K562 (cell line): ENCODE measurements around the gene ICAM3. TPM values are rescaled to one million over a fixed set of nuclear protein-coding genes. Genes with fewer than 3 reads are reported as not detected.

Experiments
- ATF4 ChIP-seq: fragments of 450-650 bp; formaldehyde crosslinking; IDR thresholded peaks from 2 replicates; pipeline ENCODE4 v1.4.0; 2022; ENCODE audit warnings: mild to moderate bottlenecking, moderate library complexity
- BRCA1 ChIP-seq, 2 experiments: fragments of 450-650 bp in 1 of 2; sonication (generic) in 1 of 2; formaldehyde crosslinking in 1 of 2; IDR thresholded peaks; 2 replicates each; pipeline versions ENCODE4 v1.5.0 to v1.6.1; 2017 to 2020; ENCODE audit warnings: mild to moderate bottlenecking in 1 of 2, missing genetic modification reagents in 1 of 2
- BRF1 ChIP-seq: IDR thresholded peaks from 3 replicates; pipeline ENCODE4 v1.6.1; 2011; ENCODE audit warnings: borderline replicate concordance, mild to moderate bottlenecking; ENCODE audit not compliant: insufficient read length; ENCODE audit errors: extremely low read depth
- CBFA2T2 ChIP-seq: fragments of 450-650 bp; conservative IDR thresholded peaks from 2 replicates; pipeline ENCODE4 v1.6.1; 2017; ENCODE audit warnings: mild to moderate bottlenecking
- CBX5 ChIP-seq: IDR thresholded peaks from 2 replicates; pipeline ENCODE4 v1.6.1; 2014; ENCODE audit warnings: low read depth, borderline replicate concordance
- CHCHD3 ChIP-seq: fragments of 250-450 bp; sonication (Bioruptor Pico); IDR thresholded peaks from 2 replicates; pipeline ENCODE4 v2.1.2; 2022; ENCODE audit warnings: mild to moderate bottlenecking
- CSDE1 ChIP-seq, 2 experiments: fragments of 450-650 bp; IDR thresholded peaks; 2 replicates each; pipeline ENCODE4 v1.6.1; 2016; ENCODE audit warnings: mild to moderate bottlenecking in 1 of 2
- DACH1 ChIP-seq: fragments of 450-650 bp; IDR thresholded peaks from 2 replicates; pipeline ENCODE4 v1.6.1; 2018; ENCODE audit not compliant: partially characterized antibody
- EGR1 ChIP-seq: fragments of 450-650 bp; conservative IDR thresholded peaks from 2 replicates; pipeline ENCODE4 v1.6.1; 2017; ENCODE audit warnings: mild to moderate bottlenecking
- FOXK2 ChIP-seq, 2 experiments: fragments of 450-650 bp; IDR thresholded peaks in 1 of 2; conservative IDR thresholded peaks in 1 of 2; 2 replicates each; pipeline ENCODE4 v1.6.1; 2016; ENCODE audit warnings: low read depth in 2 of 2, mild to moderate bottlenecking in 1 of 2
- HDAC2 ChIP-seq: fragments of 450-650 bp; IDR thresholded peaks from 2 replicates; pipeline ENCODE4 v1.6.1; 2016; ENCODE audit warnings: mild to moderate bottlenecking
- HOXB6 ChIP-seq: fragments of 250-450 bp; sonication (Bioruptor Pico); IDR thresholded peaks from 2 replicates; pipeline ENCODE4 v1.5.1; 2022; ENCODE audit warnings: mild to moderate bottlenecking, borderline replicate concordance
- JUND ChIP-seq, 2 experiments: IDR thresholded peaks; 2 replicates in 1 of 2; 3 replicates in 1 of 2; pipeline ENCODE4 v1.6.1; 2011; ENCODE audit warnings: borderline replicate concordance in 2 of 2, low read depth in 2 of 2, low read length in 2 of 2, improper control_type of control experiment in 1 of 2, missing biosample characterization in 1 of 2, missing genetic modification characterization in 1 of 2, missing genetic modification reagents in 1 of 2
- MYBL2 ChIP-seq, 2 experiments: fragments of 450-650 bp in 1 of 2; sonication (generic) in 1 of 2; formaldehyde crosslinking in 1 of 2; IDR thresholded peaks; 2 replicates each; pipeline versions ENCODE4 v1.6.1 to v1.8.1; 2017 to 2022; ENCODE audit warnings: borderline replicate concordance in 1 of 2, inconsistent platforms in 1 of 2, low read depth in 1 of 2, mild to moderate bottlenecking in 1 of 2, missing genetic modification reagents in 1 of 2, moderate library complexity in 1 of 2
- NCOA6 ChIP-seq: fragments of 450-650 bp; IDR thresholded peaks from 2 replicates; pipeline ENCODE4 v1.6.1; 2017; ENCODE audit warnings: mild to moderate bottlenecking
- PML ChIP-seq: IDR thresholded peaks from 2 replicates; pipeline ENCODE4 v1.6.1; 2012; ENCODE audit warnings: low read length, inconsistent platforms
- PTRF ChIP-seq: fragments of 450-650 bp; IDR thresholded peaks from 2 replicates; pipeline ENCODE4 v1.6.1; 2016; ENCODE audit warnings: mild to moderate bottlenecking, missing genetic modification characterization, missing compliant biosample characterization
- RFX7 ChIP-seq: fragments of 250-450 bp; sonication (Bioruptor Pico); IDR thresholded peaks from 2 replicates; pipeline ENCODE4 v1.5.1; 2021; ENCODE audit warnings: mild to moderate bottlenecking
- SMARCA5 ChIP-seq: fragments of 450-650 bp; IDR thresholded peaks from 2 replicates; pipeline ENCODE4 v1.6.1; 2016
- SNRNP70 ChIP-seq: fragments of 200-400 bp; formaldehyde crosslinking; optimal IDR thresholded peaks from 2 replicates; pipeline ENCODE3; 2017; ENCODE audit warnings: low read depth, low read length
- SP2 ChIP-seq: IDR thresholded peaks from 2 replicates; pipeline ENCODE4 v1.6.1; 2011; ENCODE audit warnings: mild to moderate bottlenecking, low read depth, low read length, moderate library complexity; ENCODE audit not compliant: poor library complexity, severe bottlenecking; ENCODE audit errors: extremely low read depth
- SRF ChIP-seq, 2 experiments: fragments of 250-450, 450-650 bp in 1 of 2; sonication (Bioruptor Pico) in 1 of 2; sonication (generic) in 1 of 2; formaldehyde crosslinking; IDR thresholded peaks; 2 replicates each; pipeline versions ENCODE4 v1.5.0 to v1.5.1; 2020 to 2022; ENCODE audit warnings: mild to moderate bottlenecking in 1 of 2, missing genetic modification reagents in 1 of 2
- TAL1 ChIP-seq: fragments of 450-650 bp; IDR thresholded peaks from 2 replicates; pipeline ENCODE4 v1.6.1; 2016; ENCODE audit warnings: mild to moderate bottlenecking
- ZNF12 ChIP-seq: sonication (generic); formaldehyde crosslinking; IDR thresholded peaks from 2 replicates; pipeline ENCODE4 v1.4.0; 2020; ENCODE audit warnings: mild to moderate bottlenecking, missing genetic modification reagents
- ZNF175 ChIP-seq: fragments of 200-800 bp; sonication (Bioruptor generic); IDR thresholded peaks from 2 replicates; pipeline ENCODE4 v1.6.1; 2016; ENCODE audit warnings: low read depth, mild to moderate bottlenecking, missing genetic modification characterization, missing compliant biosample characterization
- ZNF24 ChIP-seq: fragments of 450-650 bp; IDR thresholded peaks from 2 replicates; pipeline ENCODE4 v1.6.1; 2016
- ZNF408 ChIP-seq: fragments of 250-450 bp; sonication (Bioruptor Pico); IDR thresholded peaks from 2 replicates; pipeline ENCODE4 v1.4.0; 2020; ENCODE audit warnings: low read depth, mild to moderate bottlenecking, moderate library complexity
- ZNF696 ChIP-seq: fragments of 250-450 bp; sonication (Bioruptor Pico); conservative IDR thresholded peaks from 2 replicates; pipeline ENCODE4 v1.4.0; 2020; ENCODE audit warnings: mild to moderate bottlenecking, moderate library complexity
- polyA plus RNA-seq, 8 experiments: library from polyadenylated mRNA; depleted of rRNA in 4 of 8; stranded (reverse) in 5 of 8; unstranded in 3 of 8; fragments of >200 nt; fragmentation: Nextera tagmentation in 2 of 8; fragmentation: Illumina TruSeq in 1 of 8; extraction: Ambion mirVana in 2 of 8; extraction: Trizol in 1 of 8; gene quantifications; 2 replicates each; pipeline versions ENCODE4 v1.2.1 to v1.2.3, GENCODE V29; 2011 to 2014; ENCODE audit warnings: inconsistent platforms in 1 of 8, missing spikeins in 1 of 8
- total RNA-seq, 7 experiments: library from RNA; depleted of rRNA in 6 of 7; stranded (reverse); fragments of >200 nt in 6 of 7; fragmentation: Illumina TruSeq in 2 of 7; extraction: Trizol in 2 of 7; gene quantifications; 2 replicates each; pipeline versions ENCODE4 v1.2.1 to v1.2.3, GENCODE V29; 2011 to 2021; ENCODE audit warnings: low replicate concordance in 1 of 7
- TF ChIP-seq, protein P1 (sequence below): sonication (generic); formaldehyde crosslinking; IDR thresholded peaks from 2 replicates; pipeline ENCODE4 v1.8.0; 2022; ENCODE audit warnings: mild to moderate bottlenecking, missing genetic modification reagents

ICAM3 gene
- total and polyA plus RNA-seq, 9 of the 15 experiments (the other 6 are each of a cell fraction or from before 2014, with no cell fraction given), result 6.5 to 39.5 (median 24.2) TPM

- TF ChIP-seq ZNF696, result no peak
- TF ChIP-seq ZNF408, result no peak
- no peak for TF ChIP-seq SNRNP70
- TF ChIP-seq, protein P1, sequence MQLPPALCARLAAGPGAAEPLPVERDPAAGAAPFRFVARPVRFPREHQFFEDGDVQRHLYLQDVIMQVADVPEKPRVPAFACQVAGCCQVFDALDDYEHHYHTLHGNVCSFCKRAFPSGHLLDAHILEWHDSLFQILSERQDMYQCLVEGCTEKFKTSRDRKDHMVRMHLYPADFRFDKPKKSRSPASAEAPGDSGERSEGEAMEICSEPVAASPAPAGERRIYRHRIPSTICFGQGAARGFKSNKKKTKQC, result no peak
- TF ChIP-seq TAL1, result peak; percentile 91
- no peak for TF ChIP-seq CHCHD3 (CRISPR knock-in tag)
- TF ChIP-seq SRF (CRISPR knock-in tag; IDR thresholded peaks at IDR 0.05), result no peak; a peak in 1 of 4 replicates
- no peak for TF ChIP-seq HOXB6
- TF ChIP-seq ATF4, result 0 out of 2 replicates have a peak, but pooled peaks have one; percentile 26
- TF ChIP-seq BRF1, result no peak
- TF ChIP-seq CSDE1 (IDR thresholded peaks at IDR 0.05), result no peak
- no peak; the same call in 1 of the 2 replicates for TF ChIP-seq JUND (IDR thresholded peaks at IDR 0.05; ENCODE audit: borderline replicate concordance, low read depth, low read length)
- TF ChIP-seq JUND (tag; IDR thresholded peaks at IDR 0.05; ENCODE audit: borderline replicate concordance, low read depth, low read length), result peak; percentile 51; the same call in 2 of the 3 replicates
- TF ChIP-seq DACH1, result peak; percentile 77
- no peak for TF ChIP-seq PTRF (tag)
- no peak for TF ChIP-seq MYBL2 (IDR thresholded peaks at IDR 0.05; ENCODE audit: low read depth)
- TF ChIP-seq MYBL2 (CRISPR knock-in tag; IDR thresholded peaks at IDR 0.05; ENCODE audit: borderline replicate concordance), result no peak
- TF ChIP-seq CBX5, result 0 out of 2 replicates have a peak, but pooled peaks have one; percentile 34
- no peak; the same call in 1 of the 2 replicates for TF ChIP-seq SMARCA5
- TF ChIP-seq FOXK2 (conservative IDR thresholded peaks at IDR 0.05 in 1 of 2, IDR thresholded peaks at IDR 0.05 in 1 of 2; ENCODE audit: low read depth in 2 of 2), result no peak; a peak in 3 of 4 replicates
- no peak; the same call in 1 of the 2 replicates for TF ChIP-seq ZNF24
- TF ChIP-seq BRCA1 (IDR thresholded peaks at IDR 0.05), result no peak
- no peak for TF ChIP-seq BRCA1 (CRISPR knock-in tag; IDR thresholded peaks at IDR 0.05)
- TF ChIP-seq ZNF12, result no peak
- TF ChIP-seq CBFA2T2, result peak; percentile 85
- TF ChIP-seq ZNF175 (CRISPR knock-in tag), result peak; percentile 67; the same call in 1 of the 2 replicates
- peak; percentile 61; the same call in 1 of the 2 replicates for TF ChIP-seq PML
- TF ChIP-seq NCOA6, result no peak
- TF ChIP-seq SP2, result no peak
- peak; percentile 22 for TF ChIP-seq HDAC2
- peak; percentile 54 for TF ChIP-seq EGR1
- no peak for TF ChIP-seq RFX7 (CRISPR knock-in tag)
Measured at GRCh38 chr19:10299545-10300458, 39.6 kb downstream of the ICAM3 start (continued).
